IMR-90 (cell line): ENCODE data around the gene SLC25A11.

Experiments
- MAFK ChIP-seq: IDR thresholded peaks from 2 replicates; pipeline ENCODE4 v1.6.1; 2012; ENCODE audit warnings: low read depth, low read length, improper control_type of control experiment
- RAD21 ChIP-seq: IDR thresholded peaks from 2 replicates; pipeline ENCODE4 v1.6.1; 2012; ENCODE audit warnings: low read length, improper control_type of control experiment
- RFX5 ChIP-seq: IDR thresholded peaks from 2 replicates; pipeline ENCODE4 v1.8.0; 2012; ENCODE audit warnings: low read depth, mild to moderate bottlenecking, low read length, moderate library complexity
- TF ChIP-seq, protein P1 (sequence below): conservative IDR thresholded peaks from 2 replicates; pipeline ENCODE4 v1.5.1; 2012; ENCODE audit warnings: mild to moderate bottlenecking, low read depth, low read length, improper control_type of control experiment
- TF ChIP-seq, protein P2 (sequence below): fragments of 150-350 bp; IDR thresholded peaks from 2 replicates; pipeline ENCODE4 v1.6.1; 2017; ENCODE audit warnings: mild to moderate bottlenecking, antibody characterized with exemption, low read length, low read depth

DNA sequence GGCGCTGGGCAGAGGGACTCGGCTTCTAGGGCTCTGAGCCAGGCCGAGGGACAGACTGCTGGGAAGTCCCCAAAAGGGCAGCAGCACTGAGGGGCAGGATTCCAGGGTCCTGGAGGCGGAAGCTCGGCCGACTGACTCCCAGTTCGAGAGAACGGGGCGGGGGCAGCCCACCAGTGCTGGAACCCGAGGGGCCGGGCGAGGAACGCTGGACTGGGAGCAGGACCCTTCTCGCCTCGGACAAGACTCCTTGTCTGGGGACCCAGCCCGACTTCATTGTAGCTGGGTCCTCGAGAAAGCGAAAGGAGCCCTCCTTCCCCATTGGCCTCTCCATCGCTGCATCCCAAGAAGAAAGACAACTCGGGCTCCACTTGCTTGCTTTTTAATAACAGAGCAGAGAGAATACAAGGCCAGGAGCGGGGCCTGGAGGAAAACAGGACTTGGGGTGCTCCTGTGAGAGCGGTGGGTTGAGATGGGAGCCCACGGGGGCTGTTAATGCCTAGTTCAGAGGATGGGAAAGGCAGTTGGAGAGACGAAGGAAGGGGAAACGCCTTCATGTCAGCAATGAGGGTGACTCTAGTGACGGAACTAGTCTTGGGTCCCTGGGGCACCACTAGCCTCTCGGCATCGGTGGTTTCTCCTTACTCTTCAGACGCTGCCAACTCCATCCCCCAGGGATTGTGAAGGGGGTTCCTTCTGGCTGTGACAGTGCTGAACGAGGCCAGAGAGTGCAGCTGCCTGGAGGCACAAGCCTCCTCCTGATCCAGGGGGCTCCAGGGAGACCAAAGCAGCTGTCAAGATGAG, 48.1 kb upstream of the SLC25A11 start:
- TF ChIP-seq RAD21 (no peak), RFX5 (no peak), MAFK (no peak)
- TF ChIP-seq, protein P1, sequence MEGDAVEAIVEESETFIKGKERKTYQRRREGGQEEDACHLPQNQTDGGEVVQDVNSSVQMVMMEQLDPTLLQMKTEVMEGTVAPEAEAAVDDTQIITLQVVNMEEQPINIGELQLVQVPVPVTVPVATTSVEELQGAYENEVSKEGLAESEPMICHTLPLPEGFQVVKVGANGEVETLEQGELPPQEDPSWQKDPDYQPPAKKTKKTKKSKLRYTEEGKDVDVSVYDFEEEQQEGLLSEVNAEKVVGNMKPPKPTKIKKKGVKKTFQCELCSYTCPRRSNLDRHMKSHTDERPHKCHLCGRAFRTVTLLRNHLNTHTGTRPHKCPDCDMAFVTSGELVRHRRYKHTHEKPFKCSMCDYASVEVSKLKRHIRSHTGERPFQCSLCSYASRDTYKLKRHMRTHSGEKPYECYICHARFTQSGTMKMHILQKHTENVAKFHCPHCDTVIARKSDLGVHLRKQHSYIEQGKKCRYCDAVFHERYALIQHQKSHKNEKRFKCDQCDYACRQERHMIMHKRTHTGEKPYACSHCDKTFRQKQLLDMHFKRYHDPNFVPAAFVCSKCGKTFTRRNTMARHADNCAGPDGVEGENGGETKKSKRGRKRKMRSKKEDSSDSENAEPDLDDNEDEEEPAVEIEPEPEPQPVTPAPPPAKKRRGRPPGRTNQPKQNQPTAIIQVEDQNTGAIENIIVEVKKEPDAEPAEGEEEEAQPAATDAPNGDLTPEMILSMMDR: no peak
- TF ChIP-seq, protein P2, sequence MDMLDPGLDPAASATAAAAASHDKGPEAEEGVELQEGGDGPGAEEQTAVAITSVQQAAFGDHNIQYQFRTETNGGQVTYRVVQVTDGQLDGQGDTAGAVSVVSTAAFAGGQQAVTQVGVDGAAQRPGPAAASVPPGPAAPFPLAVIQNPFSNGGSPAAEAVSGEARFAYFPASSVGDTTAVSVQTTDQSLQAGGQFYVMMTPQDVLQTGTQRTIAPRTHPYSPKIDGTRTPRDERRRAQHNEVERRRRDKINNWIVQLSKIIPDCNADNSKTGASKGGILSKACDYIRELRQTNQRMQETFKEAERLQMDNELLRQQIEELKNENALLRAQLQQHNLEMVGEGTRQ: no peak
